H1 (cell line): ENCODE data around the gene TFDP1. TPM values are rescaled to one million over a fixed set of nuclear protein-coding genes. Genes with fewer than 3 reads are reported as not detected.

ENCODE experiments used
- CTCF ChIA-PET: fragments of 300-600 bp; sonication (Branson Sonifier 250); formaldehyde crosslinking; loops from one replicate; lab custom pipeline; 2021; ENCODE audit not compliant: partially characterized antibody; lab: Charles Lee
- POLR2A ChIA-PET: fragments of 300-600 bp; sonication (Branson Sonifier 250); formaldehyde crosslinking; loops from one replicate; lab custom pipeline; 2021; ENCODE audit warnings: inconsistent platforms; ENCODE audit not compliant: partially characterized antibody; lab: Charles Lee
- DNase-seq, 2 experiments: peaks; one replicate each; pipeline versions ENCODE4 v3.0.0 to v3.0.0-alpha.2; 2010 to 2022; ENCODE audit warnings: low spot score in 2 of 2, low read depth in 1 of 2, mixed read lengths in 1 of 2
- FAIRE-seq: peaks from 2 replicates; lab custom pipeline; 2011; peaks lifted over from hg19 to GRCh38; lab: Jason Lieb, UNC
- H2AFZ ChIP-seq: 2 replicates; pipeline ENCODE4 v1.8.1; 2012; ENCODE audit warnings: low read length, inconsistent platforms
- H2AK5ac ChIP-seq: 2 replicates; pipeline ENCODE4 v1.6.1; 2013; ENCODE audit warnings: low read depth, low read length
- H2BK120ac ChIP-seq: replicated peaks from 2 replicates; pipeline ENCODE3; 2013; ENCODE audit warnings: low read depth, low read length, inconsistent platforms
- H2BK12ac ChIP-seq: 2 replicates; pipeline ENCODE4 v1.6.1; 2013; ENCODE audit warnings: low read depth, low read length
- H2BK15ac ChIP-seq: 2 replicates; pipeline ENCODE4 v1.6.1; 2013; ENCODE audit warnings: low read length
- H2BK20ac ChIP-seq: 2 replicates; pipeline ENCODE4 v1.6.1; 2013; ENCODE audit warnings: low read length
- H2BK5ac ChIP-seq: 2 replicates; pipeline ENCODE4 v1.6.1; 2013; ENCODE audit warnings: low read depth, low read length
- H3K14ac ChIP-seq: 2 replicates; pipeline ENCODE4 v1.6.1; 2013; ENCODE audit warnings: inconsistent platforms; ENCODE audit not compliant: insufficient read length
- H3K18ac ChIP-seq: 2 replicates; pipeline ENCODE4 v1.6.1; 2013; ENCODE audit warnings: low read length; ENCODE audit errors: extremely low read depth
- H3K23ac ChIP-seq: 2 replicates; pipeline ENCODE4 v1.6.1; 2013; ENCODE audit warnings: inconsistent platforms; ENCODE audit not compliant: insufficient read length
- H3K23me2 ChIP-seq: 2 replicates; pipeline ENCODE4 v1.6.1; 2013; ENCODE audit warnings: low read depth, low read length
- H3K27ac ChIP-seq: 2 replicates; pipeline ENCODE4 v1.6.1; 2011; ENCODE audit warnings: low read depth, low read length, inconsistent platforms
- H3K27me3 ChIP-seq, 4 experiments: replicated peaks in 1 of 4; 1 replicate in 1 of 4; 2 replicates in 3 of 4; pipeline versions ENCODE4 v1.6.1 to v1.8.1; 2011 to 2013; ENCODE audit warnings: low read length in 3 of 4, mild to moderate bottlenecking in 3 of 4, inconsistent platforms in 2 of 4, mixed read lengths in 2 of 4, moderate library complexity in 1 of 4; ENCODE audit not compliant: control insufficient read depth in 3 of 4, insufficient read depth in 3 of 4; ENCODE audit errors: extremely low read depth in 1 of 4
- H3K36me3 ChIP-seq, 4 experiments: 2 replicates each; pipeline versions ENCODE4 v1.6.1 to v1.8.1; 2011 to 2013; ENCODE audit warnings: mild to moderate bottlenecking in 4 of 4, low read length in 3 of 4, moderate library complexity in 2 of 4, control low read depth in 1 of 4, inconsistent platforms in 1 of 4; ENCODE audit not compliant: insufficient read depth in 4 of 4, control insufficient read depth in 2 of 4
- H3K4ac ChIP-seq: replicated peaks from 2 replicates; pipeline ENCODE3; 2013; ENCODE audit warnings: low read length, low read depth, mixed read lengths, inconsistent platforms; ENCODE audit not compliant: insufficient read length
- H3K4me1 ChIP-seq, 4 experiments: replicated peaks in 1 of 4; 1 replicate in 1 of 4; 2 replicates in 3 of 4; pipeline versions ENCODE4 v1.6.1 to v1.8.1; 2011 to 2013; ENCODE audit warnings: low read length in 3 of 4, inconsistent platforms in 2 of 4, mixed read lengths in 1 of 4; ENCODE audit not compliant: insufficient read depth in 4 of 4, control insufficient read depth in 3 of 4
- H3K4me2 ChIP-seq, 2 experiments: 2 replicates each; pipeline versions ENCODE4 v1.6.1 to v1.8.1; 2011 to 2013; ENCODE audit warnings: low read depth in 2 of 2, low read length in 2 of 2, control low read depth in 1 of 2, inconsistent platforms in 1 of 2, mild to moderate bottlenecking in 1 of 2; ENCODE audit not compliant: insufficient read depth in 1 of 2
- H3K4me3 ChIP-seq, 4 experiments: fragments of 200-600, 300-600 bp in 1 of 4; sonication (generic), shearing (Covaris generic), sonication (Bioruptor Twin) in 1 of 4; 2 replicates each; pipeline versions ENCODE4 v1.5.1 to v1.8.1; 2011 to 2016; ENCODE audit warnings: low read length in 4 of 4, low read depth in 3 of 4, control low read depth in 2 of 4, inconsistent platforms in 2 of 4, mild to moderate bottlenecking in 2 of 4, mixed read lengths in 1 of 4, moderate library complexity in 1 of 4; ENCODE audit not compliant: insufficient read depth in 2 of 4; ENCODE audit errors: extremely low read depth in 1 of 4
- H3K56ac ChIP-seq: replicated peaks from 2 replicates; pipeline ENCODE3; 2013; ENCODE audit warnings: low read depth, mild to moderate bottlenecking, mixed read lengths, low read length, inconsistent platforms; ENCODE audit not compliant: insufficient read length
- H3K79me1 ChIP-seq: 2 replicates; pipeline ENCODE4 v1.6.1; 2013; ENCODE audit warnings: low read depth, low read length, control low read depth
- H3K79me2 ChIP-seq, 2 experiments: 2 replicates each; pipeline versions ENCODE4 v1.6.1 to v1.8.1; 2012 to 2013; ENCODE audit warnings: low read length in 2 of 2, mild to moderate bottlenecking in 2 of 2, inconsistent platforms in 1 of 2; ENCODE audit not compliant: insufficient read depth in 2 of 2, control insufficient read depth in 1 of 2
- H3K9ac ChIP-seq, 4 experiments: replicated peaks in 1 of 4; 1 replicate in 1 of 4; 2 replicates in 3 of 4; pipeline versions ENCODE4 v1.6.1 to v1.8.1; 2011 to 2013; ENCODE audit warnings: low read depth in 3 of 4, low read length in 3 of 4, control low read depth in 2 of 4, mild to moderate bottlenecking in 2 of 4, moderate library complexity in 2 of 4, inconsistent platforms in 1 of 4; ENCODE audit errors: extremely low read depth in 1 of 4
- H3K9me3 ChIP-seq, 2 experiments: 2 replicates each; pipeline versions ENCODE4 v1.6.1 to v1.8.1; 2012 to 2013; ENCODE audit warnings: mild to moderate bottlenecking in 2 of 2, moderate library complexity in 2 of 2, control low read depth in 1 of 2, inconsistent platforms in 1 of 2, low read depth in 1 of 2, low read length in 1 of 2, mixed read lengths in 1 of 2; ENCODE audit not compliant: insufficient read depth in 2 of 2
- H4K20me1 ChIP-seq, 2 experiments: replicated peaks in 1 of 2; 2 replicates each; pipeline versions ENCODE3 to v1.8.1; 2011 to 2013; ENCODE audit warnings: inconsistent platforms in 2 of 2, low read length in 2 of 2, mild to moderate bottlenecking in 1 of 2; ENCODE audit not compliant: insufficient read depth in 2 of 2, control insufficient read depth in 1 of 2
- H4K5ac ChIP-seq: 2 replicates; pipeline ENCODE4 v1.6.1; 2013; ENCODE audit warnings: low read length, low read depth, mixed read lengths, inconsistent platforms; ENCODE audit not compliant: insufficient read length
- H4K8ac ChIP-seq: 2 replicates; pipeline ENCODE4 v1.8.0; 2013; ENCODE audit warnings: mild to moderate bottlenecking, moderate library complexity, low read length, inconsistent platforms; ENCODE audit not compliant: insufficient read depth; ENCODE audit errors: extremely low read depth
- H4K91ac ChIP-seq: replicated peaks from 2 replicates; pipeline ENCODE3; 2013; ENCODE audit warnings: low read length, mixed read lengths, inconsistent platforms; ENCODE audit not compliant: insufficient read length
- ASH2L ChIP-seq: fragments of 200-600, 300-600 bp; sonication (generic); IDR thresholded peaks from one replicate; pipeline ENCODE4 v1.7.1; 2017; ENCODE audit warnings: low read length
- EP300 ChIP-seq, 2 experiments: IDR thresholded peaks; 1 replicate in 1 of 2; 2 replicates in 1 of 2; pipeline ENCODE4 v1.6.1; 2011 to 2012; ENCODE audit warnings: low read depth in 2 of 2, low read length in 2 of 2, mild to moderate bottlenecking in 2 of 2, borderline replicate concordance in 1 of 2, inconsistent platforms in 1 of 2, moderate library complexity in 1 of 2
- HDAC6 ChIP-seq: IDR thresholded peaks from one replicate; pipeline ENCODE4 v1.7.1; 2012; ENCODE audit warnings: low read depth, mild to moderate bottlenecking, inconsistent platforms, low read length, moderate library complexity
- KDM4A ChIP-seq: IDR thresholded peaks from one replicate; pipeline ENCODE4 v1.7.1; 2012; ENCODE audit warnings: low read depth, mild to moderate bottlenecking, moderate library complexity, low read length, inconsistent platforms; ENCODE audit not compliant: severe bottlenecking
- MAFK ChIP-seq: IDR thresholded peaks from 2 replicates; pipeline ENCODE4 v1.6.1; 2012; ENCODE audit warnings: low read depth, mild to moderate bottlenecking, improper control_type of control experiment, low read length
- PHF8 ChIP-seq: fragments of 200-600 bp; sonication (generic); conservative IDR thresholded peaks from 2 replicates; pipeline ENCODE4 v1.7.1; 2012; ENCODE audit warnings: low read depth, mild to moderate bottlenecking, inconsistent platforms, low read length, moderate library complexity
- POLR2A ChIP-seq, 2 experiments: IDR thresholded peaks; 1 replicate in 1 of 2; 2 replicates in 1 of 2; pipeline ENCODE4 v1.6.1; 2011; ENCODE audit warnings: low read depth in 2 of 2, low read length in 2 of 2, mild to moderate bottlenecking in 2 of 2; ENCODE audit errors: control extremely low read depth in 1 of 2
- RFX5 ChIP-seq: IDR thresholded peaks from 2 replicates; pipeline ENCODE4 v1.6.1; 2011; ENCODE audit warnings: low read depth, low read length, improper control_type of control experiment, borderline replicate concordance
- SIN3A ChIP-seq, 2 experiments: IDR thresholded peaks in 1 of 2; conservative IDR thresholded peaks in 1 of 2; 2 replicates each; pipeline ENCODE4 v1.6.1; 2011 to 2012; ENCODE audit warnings: low read length in 2 of 2, improper control_type of control experiment in 1 of 2, low read depth in 1 of 2, mild to moderate bottlenecking in 1 of 2
- SP4 ChIP-seq: IDR thresholded peaks from 2 replicates; pipeline ENCODE4 v1.6.1; 2012; ENCODE audit warnings: low read length, inconsistent platforms
- TAF1 ChIP-seq: IDR thresholded peaks from 2 replicates; pipeline ENCODE4 v1.6.1; 2011; ENCODE audit warnings: mild to moderate bottlenecking, low read depth, low read length
- TEAD4 ChIP-seq: IDR thresholded peaks from 2 replicates; pipeline ENCODE4 v1.6.1; 2012; ENCODE audit warnings: low read depth, low read length, inconsistent platforms, mixed read lengths
- WGBS, 2 experiments: shearing (Covaris generic) in 1 of 2; methylation state at CpG; one replicate each; pipeline versions ENCODE4 v1.1.6 to v1.1.7; 2013 to 2015; ENCODE audit warnings: low lambda C conversion rate in 2 of 2, mixed read lengths in 2 of 2, inconsistent platforms in 1 of 2, low coverage in 1 of 2, missing lambda C conversion rate in 1 of 2; ENCODE audit not compliant: insufficient replicate concordance in 2 of 2, insufficient coverage in 1 of 2, insufficient read length in 1 of 2; ENCODE audit errors: extremely low coverage in 1 of 2, missing lambda C conversion rate in 1 of 2; 5-methylcytosine and 5-hydroxymethylcytosine counted together
- polyA plus RNA-seq, 7 experiments: library from polyadenylated mRNA; depleted of rRNA in 3 of 7; stranded (reverse) in 5 of 7; unstranded in 2 of 7; fragments of >200 nt in 5 of 7; fragments of 200-250 nt in 2 of 7; gene quantifications; 1 replicate in 5 of 7; 2 replicates in 1 of 7; 4 replicates in 1 of 7; pipeline versions ENCODE4 v1.2.1 to v1.2.3, GENCODE V29; 2011 to 2013; ENCODE audit warnings: missing spikeins in 2 of 7, mixed read lengths in 2 of 7
- total RNA-seq: library from RNA; stranded (reverse); fragmentation: NEBNext Ultra II Directional; extraction: Animal tissue kit (Norgen Biotek cat#: 25700); gene quantifications from 2 replicates; pipeline ENCODE4 v1.2.1, GENCODE V29; 2021

Gene TFDP1
- total and polyA plus RNA-seq, 2 of the 8 experiments (the other 6 are each of a cell fraction or from before 2014, with no cell fraction given), result 43.6 to 81.9 TPM

- DNase-seq, result no peak
- no peak overlapping the region for H3K27ac ChIP-seq
- H3K4me2 ChIP-seq, result no peak overlapping the region
- H2BK20ac ChIP-seq, result no peak overlapping the region
- peaks cover 13% of the 10 kb centered on the region for H3K79me1 ChIP-seq
- H3K9ac ChIP-seq, result no peak overlapping the region
- FAIRE-seq, result no peak
- no peak overlapping the region for H3K4ac ChIP-seq
- no peaks in the 10 kb centered on the region; a peak in 1 of 7 replicates for H3K27me3 ChIP-seq
- no peak overlapping the region for H2AFZ ChIP-seq
- H2BK12ac ChIP-seq, result no peak overlapping the region
- no peaks in the 10 kb centered on the region for H3K9me3 ChIP-seq
- no peak overlapping the region for H3K14ac ChIP-seq
- no peak overlapping the region for H4K8ac ChIP-seq
- peaks cover 0 to 4% (median 0%) of the 10 kb centered on the region in 4 experiments; a peak in 2 of 7 replicates for H3K4me1 ChIP-seq
- H4K5ac ChIP-seq, result no peak overlapping the region
- H3K79me2 ChIP-seq, result peaks cover 0 to 18% of the 10 kb centered on the region in 2 experiments; a peak in 1 of 4 replicates
- ChIA-PET CTCF (interaction anchor here (0.6 to 1.7 kb wide), 3 partner anchors 9 to 140 kb away, joined by 3 read pairs; no protein-coding TSS in a partner anchor), POLR2A (no interaction called here)
- 83% methylated on average over 9 of the region's 21 CpGs; no CpG with 5 or more reads in 1 of the 2 experiments for WGBS, 2 experiments
- H2BK15ac ChIP-seq, result no peak overlapping the region
- H3K4me3 ChIP-seq, result no peak overlapping the region
- H2AK5ac ChIP-seq, result no peak overlapping the region
- no peak overlapping the region for H3K23ac ChIP-seq
- H2BK5ac ChIP-seq, result no peak overlapping the region
- H4K20me1 ChIP-seq, result peaks cover 3 to 9% of the 10 kb centered on the region in 2 experiments
- H4K91ac ChIP-seq, result no peak overlapping the region
- H3K18ac ChIP-seq, result no peak overlapping the region
- H3K23me2 ChIP-seq, result no peaks in the 10 kb centered on the region
- H3K36me3 ChIP-seq, result peaks cover 0 to 6% (median 3%) of the 10 kb centered on the region in 4 experiments; a peak in 6 of 8 replicates
- no peak overlapping the region for H2BK120ac ChIP-seq
- no peak overlapping the region for H3K56ac ChIP-seq
- no peak for TF ChIP-seq RFX5
- TF ChIP-seq PHF8, result no peak
- no peak for TF ChIP-seq TEAD4
- no peak for TF ChIP-seq ASH2L
- TF ChIP-seq SP4, result no peak
- TF ChIP-seq KDM4A, result no peak
- TF ChIP-seq HDAC6, result no peak
- TF ChIP-seq POLR2A (IDR thresholded peaks at IDR 0.05; ENCODE audit: control extremely low read depth in 1 of 2, low read depth in 2 of 2, low read length in 2 of 2), result no peak
- TF ChIP-seq EP300 (IDR thresholded peaks at IDR 0.05; ENCODE audit: borderline replicate concordance in 1 of 2, low read depth in 2 of 2, low read length in 2 of 2), result no peak
- no peak for TF ChIP-seq SIN3A (conservative IDR thresholded peaks at IDR 0.05 in 1 of 2, IDR thresholded peaks at IDR 0.05 in 1 of 2; ENCODE audit: low read depth in 1 of 2, low read length in 2 of 2)
- no peak for TF ChIP-seq TAF1
- TF ChIP-seq MAFK, result no peak
These were observed 41.7 kb upstream of the TFDP1 start for GRCh38 chr13:113542751-113543424.
